Ectodermal cell (in vitro differentiated cells): ENCODE measurements around the gene APPL2.

ENCODE experiments used
- H3K27ac ChIP-seq: 2 replicates; pipeline ENCODE4 v1.7.0; 2013; ENCODE audit warnings: mild to moderate bottlenecking, low read depth, low read length; ENCODE audit not compliant: insufficient read depth, poor library complexity, severe bottlenecking
- H3K27me3 ChIP-seq: 2 replicates; pipeline ENCODE4 v1.7.0; 2013; ENCODE audit warnings: mild to moderate bottlenecking, low read length; ENCODE audit not compliant: insufficient read depth, control insufficient read depth, poor library complexity, severe bottlenecking
- H3K36me3 ChIP-seq: one replicate; pipeline ENCODE4 v1.7.0; 2013; ENCODE audit warnings: low read length; ENCODE audit not compliant: control insufficient read depth, insufficient read depth
- H3K4me1 ChIP-seq: one replicate; pipeline ENCODE4 v1.7.0; 2013; ENCODE audit warnings: low read length; ENCODE audit not compliant: control insufficient read depth, insufficient read depth
- H3K4me3 ChIP-seq: 2 replicates; pipeline ENCODE4 v1.7.0; 2013; ENCODE audit warnings: low read depth, low read length, control low read depth; ENCODE audit not compliant: insufficient read depth
- H3K9me3 ChIP-seq: 2 replicates; pipeline ENCODE4 v1.7.0; 2013; ENCODE audit warnings: mild to moderate bottlenecking, low read length, moderate library complexity; ENCODE audit not compliant: control insufficient read depth
- WGBS, 2 experiments: methylation state at CpG; one replicate each; pipeline ENCODE4 v1.1.7; 2013; ENCODE audit warnings: missing lambda C conversion rate in 2 of 2; 5-methylcytosine and 5-hydroxymethylcytosine counted together

Gene APPL2

GRCh38 chr12:105235281-105235731 is 668 bp downstream of the APPL2 start:
- WGBS, 2 experiments = 9 to 11% methylated on average over 9 of the region's 9 CpGs
- Histone ChIP-seq H3K9me3 (no peaks in the 10 kb centered on the region), H3K27ac (peak overlapping the region; percentile 81), H3K4me1 (no peaks in the 10 kb centered on the region), H3K4me3 (peak overlapping the region; percentile 74), H3K36me3 (no peaks in the 10 kb centered on the region), H3K27me3 (peaks cover 18% of the 10 kb centered on the region)

GRCh38 chr12:105234197-105234596 is 1.8 kb downstream of the APPL2 start:
- 86 to 100% methylated on average over 1 of the region's 1 CpG for WGBS, 2 experiments
- no peaks in the 10 kb centered on the region for H3K4me1 ChIP-seq

GRCh38 chr12:105233041-105233905 is 2.7 kb downstream of the APPL2 start:
- Histone ChIP-seq H3K27me3 (peaks cover 11% of the 10 kb centered on the region), H3K27ac (no peak overlapping the region), H3K9me3 (no peaks in the 10 kb centered on the region), H3K4me3 (no peak overlapping the region), H3K36me3 (peaks cover 6% of the 10 kb centered on the region), H3K4me1 (no peaks in the 10 kb centered on the region)
- WGBS, 2 experiments = 87 to 93% methylated on average over 4 of the region's 4 CpGs

More at GRCh38 chr12:105234197-105234596, 1.8 kb downstream of the APPL2 start:
- Histone ChIP-seq H3K4me3 (no peak overlapping the region), H3K27me3 (peaks cover 17% of the 10 kb centered on the region), H3K27ac (no peak overlapping the region), H3K36me3 (no peaks in the 10 kb centered on the region), H3K9me3 (no peaks in the 10 kb centered on the region)

GRCh38 chr12:105231396-105231795 is 4.6 kb downstream of the APPL2 start:
- Histone ChIP-seq H3K27me3 (no peaks in the 10 kb centered on the region), H3K36me3 (peaks cover 6% of the 10 kb centered on the region), H3K4me3 (no peak overlapping the region), H3K27ac (no peak overlapping the region), H3K4me1 (no peaks in the 10 kb centered on the region), H3K9me3 (no peaks in the 10 kb centered on the region)
- WGBS, 2 experiments = 90% methylated on average over 5 of the region's 5 CpGs

- H3K4me3 ChIP-seq = no peak overlapping the region
- H3K4me1 ChIP-seq = no peaks in the 10 kb centered on the region
- H3K9me3 ChIP-seq = no peaks in the 10 kb centered on the region
- H3K36me3 ChIP-seq = peaks cover 6% of the 10 kb centered on the region
- H3K27ac ChIP-seq = no peak overlapping the region
- H3K27me3 ChIP-seq = no peaks in the 10 kb centered on the region
- WGBS, 2 experiments = 87 to 90% methylated on average over 1 to 2 of the region's 2 CpGs
Observed at GRCh38 chr12:105229371-105229770, 6.6 kb downstream of the APPL2 start.

GRCh38 chr12:105228966-105229365 is 7.0 kb downstream of the APPL2 start:
- Histone ChIP-seq H3K4me3 (no peak overlapping the region), H3K36me3 (peaks cover 6% of the 10 kb centered on the region), H3K9me3 (no peaks in the 10 kb centered on the region), H3K4me1 (no peaks in the 10 kb centered on the region), H3K27ac (no peak overlapping the region), H3K27me3 (no peaks in the 10 kb centered on the region)
- WGBS, 2 experiments = 95% methylated on average over 8 of the region's 8 CpGs

- Histone ChIP-seq H3K9me3 (no peaks in the 10 kb centered on the region), H3K4me1 (no peaks in the 10 kb centered on the region), H3K4me3 (no peak overlapping the region), H3K36me3 (peaks cover 6% of the 10 kb centered on the region), H3K27ac (no peak overlapping the region), H3K27me3 (no peaks in the 10 kb centered on the region)
- WGBS, 2 experiments = 83 to 97% methylated on average over 1 of the region's 1 CpG
Observed at GRCh38 chr12:105228494-105228893, 7.5 kb downstream of the APPL2 start.

GRCh38 chr12:105227879-105228278 is 8.1 kb downstream of the APPL2 start:
- Histone ChIP-seq H3K9me3 (no peaks in the 10 kb centered on the region), H3K4me1 (no peaks in the 10 kb centered on the region), H3K27me3 (no peaks in the 10 kb centered on the region), H3K27ac (no peak overlapping the region), H3K36me3 (peaks cover 6% of the 10 kb centered on the region), H3K4me3 (no peak overlapping the region)
- WGBS, 2 experiments = 93 to 98% methylated on average over 2 to 3 of the region's 3 CpGs

- Histone ChIP-seq H3K36me3 (peaks cover 6% of the 10 kb centered on the region), H3K4me1 (no peaks in the 10 kb centered on the region), H3K27ac (no peak overlapping the region), H3K4me3 (no peak overlapping the region), H3K27me3 (no peaks in the 10 kb centered on the region), H3K9me3 (no peaks in the 10 kb centered on the region)
- 91 to 93% methylated on average over 8 of the region's 8 CpGs for WGBS, 2 experiments
Observed at GRCh38 chr12:105226219-105226618, 9.8 kb downstream of the APPL2 start.

- no peak overlapping the region for H3K4me3 ChIP-seq
- no peaks in the 10 kb centered on the region for H3K9me3 ChIP-seq
- peaks cover 6% of the 10 kb centered on the region for H3K36me3 ChIP-seq
- no peaks in the 10 kb centered on the region for H3K27me3 ChIP-seq
- no peak overlapping the region for H3K27ac ChIP-seq
- H3K4me1 ChIP-seq = no peaks in the 10 kb centered on the region
- 93 to 98% methylated on average over 3 of the region's 5 CpGs for WGBS, 2 experiments
Observed at GRCh38 chr12:105225505-105226015, 10.4 kb downstream of the APPL2 start.
